Femur (tissue), 1 donor: Measurements from ENCODE around the gene ERCC5.

Source experiments
- DNase-seq: peaks from one replicate; pipeline ENCODE4 v3.0.0-alpha.2; 2017

ERCC5 gene

DNA sequence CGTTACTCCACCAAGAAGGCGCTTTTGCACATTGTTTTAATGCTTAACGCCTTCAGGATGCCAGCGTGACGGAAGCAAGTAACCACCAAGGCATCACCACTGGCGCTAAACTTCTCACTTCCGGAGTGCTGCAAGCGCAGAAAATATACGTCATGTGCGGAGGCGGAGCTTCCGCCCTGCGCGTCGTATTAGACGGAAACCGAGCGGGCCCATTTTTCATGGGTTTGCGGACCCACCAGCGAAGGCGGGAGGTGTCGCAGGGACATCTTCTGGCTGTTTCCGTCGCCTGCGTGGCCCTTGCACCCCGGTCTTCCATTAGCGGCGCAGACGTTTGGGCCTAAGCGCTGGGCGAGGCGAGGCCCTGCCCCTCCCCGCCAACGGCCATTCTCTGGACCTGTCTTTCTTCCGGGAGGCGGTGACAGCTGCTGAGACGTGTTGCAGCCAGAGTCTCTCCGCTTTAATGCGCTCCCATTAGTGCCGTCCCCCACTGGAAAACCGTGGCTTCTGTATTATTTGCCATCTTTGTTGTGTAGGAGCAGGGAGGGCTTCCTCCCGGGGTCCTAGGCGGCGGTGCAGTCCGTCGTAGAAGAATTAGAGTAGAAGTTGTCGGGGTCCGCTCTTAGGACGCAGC, at the start of gene ERCC5:
ERCC5 (plus strand) TSS at position 403 of the 631 bp plus-strand sequence. CDS start 235 bp downstream, outside the sequence.
- peak; percentile 97 for DNase-seq

DNA sequence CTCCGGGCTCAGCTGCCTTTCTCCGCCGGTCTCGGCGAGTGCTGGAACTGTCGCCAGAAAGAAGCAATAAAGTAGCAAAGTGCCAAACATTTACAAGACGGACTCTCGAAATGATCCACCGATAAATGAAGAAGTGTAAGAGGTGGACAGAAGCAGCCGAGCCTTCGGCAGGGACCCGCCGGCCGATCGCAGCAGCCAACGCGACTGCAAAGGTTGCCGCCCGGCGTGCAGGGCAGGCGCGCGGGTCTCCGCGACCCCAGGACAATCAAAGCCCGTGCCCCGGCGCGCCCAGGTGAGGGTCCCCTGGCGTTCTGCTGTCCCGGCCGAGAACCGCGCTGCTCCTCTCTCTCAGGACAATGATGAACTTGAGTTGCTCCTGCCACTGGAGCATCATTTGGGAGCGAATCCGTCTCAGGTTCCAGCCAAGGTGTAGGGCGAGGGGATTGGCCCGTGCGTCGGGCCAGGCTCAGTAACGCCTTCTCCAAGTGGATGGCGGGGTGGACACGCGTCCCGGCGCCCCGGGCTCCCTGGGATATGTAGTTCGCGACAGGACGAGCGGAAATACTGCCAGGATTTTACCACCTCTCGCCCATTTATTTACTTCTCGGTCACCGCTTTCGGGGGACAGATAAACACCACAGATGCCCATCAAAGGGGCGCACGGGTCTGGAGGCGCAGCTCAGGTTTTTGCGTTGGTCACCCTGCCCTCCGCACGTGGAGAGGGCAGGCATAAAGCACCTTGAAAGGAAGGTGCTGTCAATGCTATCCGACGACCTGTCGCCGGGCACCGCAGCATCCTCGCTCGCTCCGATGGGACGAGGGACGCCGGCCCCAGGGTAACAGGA, 47.0 kb upstream of the ERCC5 start, which contains the start of the genes BIVM and POGLUT2:
BIVM (plus strand) TSS at position 539 of the 845 bp plus-strand sequence. CDS start 8,149 bp downstream, outside the sequence.
POGLUT2 (minus strand) TSS at position 396 of the 845 bp plus-strand sequence; CDS start at position 90, 306 bp downstream.
- DNase-seq = peak; percentile 96

- no peak for DNase-seq
Observed at GRCh38 chr13:102799426-102800144, 46.2 kb upstream of the ERCC5 start.

DNA sequence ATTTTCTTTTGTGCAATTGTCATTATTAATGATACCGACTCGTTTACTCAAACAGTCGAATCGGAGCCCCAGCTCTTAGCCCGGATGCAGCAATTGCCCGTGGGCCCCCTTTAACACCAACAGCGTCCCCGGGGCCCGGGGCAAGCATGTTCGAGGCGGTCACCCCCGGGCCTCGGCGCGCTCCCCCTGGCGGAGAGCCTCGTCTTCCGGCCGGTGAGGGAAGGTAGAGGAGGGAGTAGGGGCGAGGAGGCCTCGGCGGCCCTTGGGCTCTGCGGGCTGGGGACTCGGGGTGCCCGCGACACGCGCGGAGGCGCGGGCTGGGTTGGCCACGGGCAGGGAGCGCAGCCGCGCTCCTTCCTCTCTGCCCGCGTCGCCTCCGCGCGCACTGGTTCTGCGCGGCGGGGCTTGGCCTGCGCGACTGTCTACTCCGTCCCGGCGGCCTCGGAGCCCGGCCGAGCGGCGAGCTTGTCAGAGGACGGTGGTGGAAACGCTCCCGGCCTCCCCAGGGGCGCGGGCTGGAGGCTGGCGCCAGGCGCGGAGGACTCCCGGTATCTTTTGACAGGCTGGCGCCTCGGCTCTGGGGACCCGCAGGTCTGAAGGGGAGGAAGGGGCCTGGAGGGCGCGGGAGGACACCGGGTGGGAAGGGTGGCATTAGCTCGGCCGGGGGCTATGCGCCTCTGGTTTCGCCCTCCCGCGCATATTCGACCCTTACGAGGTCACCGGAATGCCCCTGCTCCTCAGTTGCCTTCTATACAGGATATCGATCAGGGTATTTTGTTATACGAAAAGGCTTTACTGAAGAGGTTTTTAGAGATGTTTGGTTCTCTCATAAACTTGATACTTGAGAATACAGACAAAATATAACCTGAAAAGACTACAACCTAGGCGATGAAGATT, 45.4 kb upstream of the ERCC5 start:
- DNase-seq = peak; percentile 88

DNA sequence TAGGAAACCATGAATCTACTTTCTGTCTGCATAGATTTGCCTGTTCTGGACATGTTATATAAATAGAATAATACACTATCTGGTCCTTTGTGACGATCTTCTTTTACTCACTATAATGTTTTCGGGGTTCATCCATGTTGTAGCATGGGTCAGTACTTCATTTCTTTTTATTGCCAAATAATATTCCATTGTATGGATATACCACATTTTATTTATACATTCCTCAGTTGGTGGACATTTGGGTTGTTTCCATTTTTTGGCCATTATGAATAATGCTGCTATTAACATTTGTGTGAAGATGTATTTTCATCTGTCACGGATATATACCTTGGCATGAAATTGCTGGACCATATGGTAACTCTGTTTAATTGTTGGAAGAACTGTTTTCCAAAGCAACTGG, 40.2 kb upstream of the ERCC5 start:
- no peak for DNase-seq

GRCh38 chr13:102807699-102808098, 38.1 kb upstream of the ERCC5 start:
- DNase-seq = no peak

- no peak for DNase-seq
Observed at GRCh38 chr13:102812611-102813287, 33.1 kb upstream of the ERCC5 start.

- no peak for DNase-seq
Observed at GRCh38 chr13:102814025-102814607, 31.7 kb upstream of the ERCC5 start.

- no peak for DNase-seq
Observed at GRCh38 chr13:102814793-102815192, 31.0 kb upstream of the ERCC5 start.

DNA sequence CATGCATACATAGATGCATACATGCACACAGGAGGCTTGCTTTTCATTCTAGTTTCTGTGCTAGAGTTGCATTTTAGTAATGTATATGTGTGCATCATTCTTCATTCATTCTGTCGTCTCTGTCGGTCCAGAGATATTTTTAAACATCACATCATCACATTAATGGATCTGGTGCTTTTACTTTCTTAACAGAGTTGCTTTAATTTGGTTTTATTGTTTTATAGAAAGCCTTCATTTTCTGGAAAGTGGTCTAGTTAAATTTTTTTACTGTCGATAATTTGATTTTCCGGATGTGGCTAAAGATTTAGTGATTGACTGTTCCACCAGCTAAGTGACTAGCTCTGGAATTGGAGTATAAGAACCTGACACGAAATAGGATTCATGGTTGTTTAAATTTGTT, 30.0 kb upstream of the ERCC5 start:
- no peak for DNase-seq

GRCh38 chr13:102816708-102817107, 29.1 kb upstream of the ERCC5 start:
- no peak for DNase-seq

DNA sequence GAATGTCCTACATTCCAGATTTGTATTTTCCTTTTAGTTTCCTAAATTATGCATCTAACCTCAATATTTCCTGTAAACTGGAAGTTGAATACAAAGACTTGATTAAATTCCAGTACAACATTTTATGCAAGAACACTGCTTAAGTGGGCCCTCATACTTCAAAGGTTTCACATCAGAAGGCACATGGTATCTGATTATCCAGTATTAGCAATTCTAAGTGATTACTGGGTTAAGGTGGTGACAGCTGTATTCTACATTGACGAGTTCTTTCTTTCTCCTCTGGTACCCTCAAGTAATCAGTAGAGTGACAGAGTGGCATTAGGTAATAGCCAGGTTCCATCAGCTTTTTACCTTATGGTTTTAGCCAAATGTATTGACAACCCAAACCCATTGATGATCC, 28.6 kb upstream of the ERCC5 start:
- DNase-seq = no peak

- DNase-seq = no peak
Observed at GRCh38 chr13:102817907-102818306, 27.9 kb upstream of the ERCC5 start.

DNA sequence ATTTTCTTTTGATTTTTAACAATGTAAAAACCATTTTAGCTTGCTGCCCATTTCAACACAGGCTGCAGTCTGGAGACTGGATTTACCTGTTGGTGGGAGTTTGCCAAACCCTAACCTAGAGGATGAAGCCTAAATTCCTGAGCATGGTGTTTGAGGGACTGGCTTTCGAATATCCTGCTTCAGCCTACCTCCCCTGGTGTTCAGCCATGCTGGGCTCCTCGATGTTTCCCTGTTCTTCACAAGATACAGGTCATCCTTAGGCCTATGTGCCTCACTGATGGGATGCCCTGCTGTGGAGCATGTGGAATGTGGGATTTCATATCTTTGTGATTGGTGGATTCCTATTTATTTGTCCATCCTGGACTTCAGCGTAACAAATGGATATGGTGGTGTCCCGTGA, 20.4 kb upstream of the ERCC5 start:
- no peak for DNase-seq

DNA sequence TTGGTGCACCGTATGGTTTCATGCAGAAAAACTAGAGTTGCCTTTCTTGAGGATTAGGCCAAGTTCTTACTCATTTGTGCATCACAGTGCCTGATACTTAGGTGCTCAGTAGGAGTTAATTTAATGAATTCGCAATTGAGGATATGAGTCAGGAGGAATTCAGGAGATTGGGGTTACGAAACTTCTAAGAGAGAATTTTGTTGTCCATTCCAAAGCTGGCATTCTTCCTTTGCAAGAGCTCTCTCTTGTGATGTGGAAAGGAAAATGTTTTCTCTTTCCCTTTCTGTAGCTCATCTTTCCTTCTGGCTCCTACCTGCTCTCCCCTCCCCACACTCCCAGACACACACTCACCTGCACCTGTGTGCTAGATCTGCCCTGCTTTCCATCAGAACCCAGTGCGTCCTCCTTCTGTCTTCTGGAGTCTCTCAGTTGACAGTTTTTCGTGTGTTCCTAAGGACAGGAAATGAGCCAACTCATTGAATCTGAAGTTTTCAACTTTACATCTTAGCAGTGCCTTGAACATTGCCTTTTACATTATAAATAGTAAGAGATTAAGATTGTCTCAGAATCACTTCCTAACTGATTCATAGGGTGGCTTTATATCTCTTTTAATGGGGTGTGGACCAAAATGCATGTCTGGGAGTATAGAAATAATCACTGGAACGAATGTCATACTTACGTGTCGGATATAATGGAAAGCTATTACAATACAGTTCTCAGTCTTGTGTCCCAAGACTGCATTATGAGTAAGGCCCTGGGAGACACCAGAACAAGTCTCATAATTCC, 19.7 kb upstream of the ERCC5 start:
- no peak for DNase-seq

DNA sequence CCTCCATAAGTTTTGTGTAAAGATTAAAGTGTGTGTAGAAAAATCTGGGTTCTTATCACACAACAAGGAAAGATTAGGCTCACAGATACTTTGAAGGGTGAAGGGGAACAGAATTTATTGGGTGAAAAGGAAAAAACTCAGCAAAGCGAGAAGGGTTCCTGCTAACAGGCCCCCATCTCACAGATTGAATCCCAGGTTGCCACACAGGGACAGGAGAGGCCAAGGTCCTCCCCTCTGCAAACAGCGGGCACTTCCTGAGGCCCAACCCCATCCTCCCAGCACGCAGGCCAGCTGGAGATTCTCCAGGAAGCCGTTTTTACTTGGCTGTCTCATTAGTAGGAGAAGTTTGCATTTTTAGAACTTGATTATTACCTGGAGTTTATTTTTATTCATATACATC, 15.2 kb upstream of the ERCC5 start:
- no peak for DNase-seq

DNA sequence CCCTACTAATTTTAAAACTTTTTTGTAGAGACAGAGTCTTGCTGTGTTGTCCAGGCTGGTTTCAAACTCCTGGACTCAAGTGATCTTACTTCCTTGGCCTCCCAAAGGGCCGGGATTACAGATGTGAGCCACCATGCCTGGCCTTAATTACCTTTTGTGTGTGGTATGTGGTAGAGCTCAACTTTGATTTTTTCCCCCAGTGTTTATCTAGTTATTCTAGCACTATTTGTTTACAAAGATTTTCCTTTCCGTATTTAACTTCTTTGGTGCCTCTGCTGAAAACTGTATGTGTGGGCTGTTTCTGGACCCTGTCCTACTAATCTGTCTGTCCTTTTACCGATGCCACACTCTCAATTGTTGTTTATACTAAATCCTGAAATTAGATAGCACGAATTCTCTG, 9.4 kb upstream of the ERCC5 start:
- no peak for DNase-seq

DNA sequence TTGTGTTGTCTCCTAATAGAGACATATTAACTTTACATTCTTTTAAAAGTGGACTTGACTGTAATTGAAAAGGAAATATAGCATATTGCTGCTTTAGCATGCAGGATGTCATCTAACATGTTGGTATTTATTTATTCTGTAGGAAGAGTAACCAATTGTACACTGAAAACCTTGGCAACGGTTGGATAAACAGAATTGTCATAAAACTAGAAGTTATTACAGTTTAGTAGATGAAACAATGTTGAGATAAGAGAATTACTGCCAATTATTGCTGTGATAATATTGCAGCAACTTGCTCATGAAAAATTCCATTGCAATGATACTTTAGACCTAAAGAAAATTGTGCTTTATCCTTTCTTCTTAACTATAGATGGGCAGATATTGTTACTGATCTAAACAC, 7.6 kb upstream of the ERCC5 start:
- no peak for DNase-seq

DNA sequence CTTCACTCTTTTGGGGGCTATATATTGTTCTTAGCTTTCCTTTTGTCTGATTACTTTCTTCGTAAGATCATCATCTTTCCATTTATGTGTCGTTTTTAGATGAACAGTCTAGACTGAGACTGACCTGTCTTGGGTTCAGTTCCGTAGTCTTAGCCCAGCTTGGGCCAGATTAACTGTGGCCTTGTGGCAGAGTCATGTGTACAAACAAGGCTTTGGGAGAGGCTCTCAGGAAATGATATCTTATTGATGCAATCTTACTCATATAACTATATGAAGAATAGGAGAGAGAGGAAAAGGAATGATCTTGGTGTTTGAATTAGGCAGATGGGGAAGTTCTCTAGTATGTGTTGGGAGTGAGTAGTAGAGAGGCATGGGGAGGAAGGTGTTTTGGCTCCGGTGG, 6.8 kb upstream of the ERCC5 start:
- no peak for DNase-seq

- no peak for DNase-seq
Observed at GRCh38 chr13:102839462-102839861, 6.4 kb upstream of the ERCC5 start.

DNA sequence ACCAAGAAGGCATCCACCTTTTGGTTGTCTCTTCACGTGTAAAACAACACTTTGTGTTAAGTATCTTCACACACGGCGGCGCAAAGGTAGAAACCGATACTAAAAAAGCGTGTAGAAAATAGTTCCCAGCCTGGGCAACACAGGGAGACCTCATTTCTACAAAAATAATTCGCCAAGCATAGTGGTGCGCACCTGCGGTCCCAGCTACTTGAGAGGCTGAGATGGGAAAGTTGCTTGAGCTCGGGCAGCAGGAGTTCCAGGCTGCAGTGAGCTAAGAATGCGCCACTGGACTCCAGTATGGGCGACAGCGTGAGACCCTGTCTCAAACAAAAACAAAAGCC, 573 bp upstream of the ERCC5 start:
- DNase-seq = no peak
